PC-9 (cell line): ENCODE results near the gene MYBPC3. TPM values are rescaled to one million over a fixed set of nuclear protein-coding genes. Genes with fewer than 3 reads are reported as not detected.

Experiments
- BruUV-seq: library from RNA; stranded (reverse); fragments of 400-500 nt; replicated peaks from 2 replicates; lab custom pipeline; 2021; lab: Mats Ljungman, UMichigan
- CTCF ChIA-PET: fragments of 300-600 bp; sonication (Branson Sonifier 250); formaldehyde crosslinking; loops from one replicate; lab custom pipeline; 2022; ENCODE audit warnings: antibody characterized with exemption; lab: Charles Lee
- POLR2A ChIA-PET: fragments of 300-600 bp; sonication (Branson Sonifier 250); formaldehyde crosslinking; loops from one replicate; lab custom pipeline; 2022; ENCODE audit warnings: antibody characterized with exemption; ENCODE audit not compliant: unreplicated experiment; lab: Charles Lee
- DNase-seq, 2 experiments: peaks; one replicate each; pipeline versions ENCODE4 v3.0.0 to v3.0.0-alpha.2; 2015 to 2022; ENCODE audit warnings: mixed read lengths in 1 of 2
- H2AFZ ChIP-seq: fragments of 200-600 bp; sonication (generic); 2 replicates; pipeline ENCODE4 v1.8.1; 2017; ENCODE audit warnings: antibody characterized with exemption
- H3F3A ChIP-seq: fragments of 200-600 bp; sonication (generic); 2 replicates; pipeline ENCODE4 v1.8.1; 2017; ENCODE audit warnings: antibody characterized with exemption, mild to moderate bottlenecking, low read depth; ENCODE audit not compliant: insufficient read depth
- H3K27ac ChIP-seq: fragments of 200-600 bp; sonication (generic); 2 replicates; pipeline ENCODE4 v1.6.1; 2016; ENCODE audit warnings: mixed run types
- H3K27me3 ChIP-seq: fragments of 200-600 bp; sonication (generic); 2 replicates; pipeline ENCODE4 v1.6.1; 2016; ENCODE audit warnings: low read depth, mixed run types; ENCODE audit not compliant: insufficient read depth
- H3K36me3 ChIP-seq: fragments of 200-600 bp; sonication (generic); 2 replicates; pipeline ENCODE4 v1.6.1; 2016; ENCODE audit warnings: low read depth, mixed run types
- H3K4me1 ChIP-seq: fragments of 200-600 bp; sonication (generic); replicated peaks from 2 replicates; pipeline ENCODE4 v1.6.1; 2016; ENCODE audit warnings: mixed run types; ENCODE audit not compliant: insufficient read depth
- H3K4me2 ChIP-seq: fragments of 200-600 bp; sonication (generic); 2 replicates; pipeline ENCODE4 v1.6.1; 2017; ENCODE audit warnings: mixed run types
- H3K4me3 ChIP-seq: fragments of 200-600 bp; sonication (generic); 2 replicates; pipeline ENCODE4 v1.6.1; 2016; ENCODE audit warnings: mixed run types
- H3K79me2 ChIP-seq: fragments of 200-600 bp; sonication (generic); 2 replicates; pipeline ENCODE4 v1.6.1; 2017; ENCODE audit warnings: low read depth, mixed run types
- H3K9me2 ChIP-seq: fragments of 200-600 bp; sonication (generic); 2 replicates; pipeline ENCODE4 v1.8.1; 2017; ENCODE audit warnings: mild to moderate bottlenecking; ENCODE audit not compliant: insufficient read depth
- H3K9me3 ChIP-seq: fragments of 200-600 bp; sonication (generic); 2 replicates; pipeline ENCODE4 v1.8.1; 2016; ENCODE audit warnings: low read depth; ENCODE audit not compliant: insufficient read depth
- H4K20me1 ChIP-seq: fragments of 200-600 bp; sonication (generic); 2 replicates; pipeline ENCODE4 v1.8.1; 2017; ENCODE audit not compliant: insufficient read depth
- EZH2 ChIP-seq: fragments of 200-600 bp; sonication (generic); IDR thresholded peaks from 2 replicates; pipeline ENCODE4 v1.8.0; 2017; ENCODE audit warnings: antibody characterized with exemption, low read depth
- intact Hi-C: fragments of 100-400 bp; cut with micrococcal nuclease; formaldehyde crosslinking; loops from one replicate; pipeline ENCODE4 v1.10.0; 2022; ENCODE audit not compliant: unreplicated experiment
- total RNA-seq: library from RNA; stranded (reverse); gene quantifications from 2 replicates; pipeline ENCODE4 v1.2.3, GENCODE V29; 2021
- TF ChIP-seq, protein P1 (sequence below): fragments of 200-600 bp; sonication (generic); conservative IDR thresholded peaks from 2 replicates; pipeline ENCODE4 v1.6.1; 2017; ENCODE audit warnings: mixed run types, antibody characterized with exemption, mild to moderate bottlenecking, moderate library complexity

Gene MYBPC3
- total RNA-seq, 1 experiment from 2014 or later: not detected

DNA sequence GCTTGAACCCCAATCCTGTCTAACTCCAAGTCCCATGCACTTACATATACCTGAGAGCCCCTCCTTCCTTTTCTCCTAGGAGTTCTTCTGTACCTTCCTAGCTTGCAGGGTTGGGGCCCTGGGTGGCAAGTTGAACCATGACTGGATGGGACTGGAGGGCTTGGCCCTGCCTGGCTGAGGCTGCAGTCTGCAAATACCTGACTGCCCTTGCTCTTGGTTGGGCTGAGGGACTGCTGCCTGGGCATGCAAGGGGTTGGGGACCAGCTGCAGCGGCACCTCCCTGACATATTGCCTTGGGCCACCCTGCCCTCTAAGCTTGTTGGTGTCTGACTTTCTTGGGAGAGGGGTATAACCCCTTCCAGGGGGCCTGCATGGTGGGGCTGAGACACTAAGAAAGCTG, 46.0 kb upstream of the MYBPC3 start:
- no peaks in the 10 kb centered on the region for H3K9me3 ChIP-seq
- H3K9me2 ChIP-seq: no peaks in the 10 kb centered on the region
- H3K4me3 ChIP-seq: no peak overlapping the region
- intact Hi-C loops: no loop called here
- H3K4me1 ChIP-seq: no peaks in the 10 kb centered on the region
- no peaks in the 10 kb centered on the region for H3K27me3 ChIP-seq
- H3K79me2 ChIP-seq: no peaks in the 10 kb centered on the region
- no peaks in the 10 kb centered on the region for H4K20me1 ChIP-seq
- H3K4me2 ChIP-seq: no peak overlapping the region
- no peak for TF ChIP-seq EZH2
- TF ChIP-seq, protein P1, sequence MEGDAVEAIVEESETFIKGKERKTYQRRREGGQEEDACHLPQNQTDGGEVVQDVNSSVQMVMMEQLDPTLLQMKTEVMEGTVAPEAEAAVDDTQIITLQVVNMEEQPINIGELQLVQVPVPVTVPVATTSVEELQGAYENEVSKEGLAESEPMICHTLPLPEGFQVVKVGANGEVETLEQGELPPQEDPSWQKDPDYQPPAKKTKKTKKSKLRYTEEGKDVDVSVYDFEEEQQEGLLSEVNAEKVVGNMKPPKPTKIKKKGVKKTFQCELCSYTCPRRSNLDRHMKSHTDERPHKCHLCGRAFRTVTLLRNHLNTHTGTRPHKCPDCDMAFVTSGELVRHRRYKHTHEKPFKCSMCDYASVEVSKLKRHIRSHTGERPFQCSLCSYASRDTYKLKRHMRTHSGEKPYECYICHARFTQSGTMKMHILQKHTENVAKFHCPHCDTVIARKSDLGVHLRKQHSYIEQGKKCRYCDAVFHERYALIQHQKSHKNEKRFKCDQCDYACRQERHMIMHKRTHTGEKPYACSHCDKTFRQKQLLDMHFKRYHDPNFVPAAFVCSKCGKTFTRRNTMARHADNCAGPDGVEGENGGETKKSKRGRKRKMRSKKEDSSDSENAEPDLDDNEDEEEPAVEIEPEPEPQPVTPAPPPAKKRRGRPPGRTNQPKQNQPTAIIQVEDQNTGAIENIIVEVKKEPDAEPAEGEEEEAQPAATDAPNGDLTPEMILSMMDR: no peak
- H2AFZ ChIP-seq: no peak overlapping the region
- H3K27ac ChIP-seq: no peak overlapping the region
- POLR2A ChIA-PET: no interaction called here
- H3F3A ChIP-seq: peaks cover 11% of the 10 kb centered on the region
- no peaks in the 10 kb centered on the region for H3K36me3 ChIP-seq
- CTCF ChIA-PET: no interaction called here
- BruUV-seq: no TSS peak
- DNase-seq: no peak

DNA sequence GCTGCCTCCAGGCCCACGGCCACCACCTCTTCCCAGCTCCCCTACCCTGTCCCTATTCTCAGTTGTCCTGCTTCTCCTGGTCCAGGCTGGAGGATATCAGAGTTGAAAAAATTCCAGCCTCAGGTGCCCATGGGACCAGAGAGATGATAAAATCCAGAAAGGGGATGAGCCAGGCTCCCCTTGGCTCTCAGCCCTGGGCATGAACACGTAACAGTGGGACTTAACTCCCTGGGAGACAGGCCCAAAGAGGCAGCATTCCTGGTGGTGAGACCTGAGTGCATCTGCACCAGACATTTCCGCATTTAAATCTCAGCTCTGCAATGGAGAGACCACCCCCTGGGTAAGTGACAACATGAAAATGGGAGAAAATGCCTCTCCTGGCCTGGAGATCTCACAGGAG, 45.5 kb upstream of the MYBPC3 start:
- no peaks in the 10 kb centered on the region for H3K27me3 ChIP-seq
- DNase-seq: no peak
- H3K9me3 ChIP-seq: no peaks in the 10 kb centered on the region
- no peaks in the 10 kb centered on the region for H4K20me1 ChIP-seq
- no peak overlapping the region for H3K27ac ChIP-seq
- H3K36me3 ChIP-seq: no peaks in the 10 kb centered on the region
- ChIA-PET CTCF (no interaction called here), POLR2A (no interaction called here)
- H3K4me2 ChIP-seq: no peak overlapping the region
- TF ChIP-seq, protein P1: no peak
- no peak for TF ChIP-seq EZH2
- no peak overlapping the region for H3K4me3 ChIP-seq
- peaks cover 11% of the 10 kb centered on the region for H3F3A ChIP-seq
- no peaks in the 10 kb centered on the region for H3K4me1 ChIP-seq
- H2AFZ ChIP-seq: no peak overlapping the region
- no peaks in the 10 kb centered on the region for H3K9me2 ChIP-seq
- H3K79me2 ChIP-seq: no peaks in the 10 kb centered on the region
- no TSS peak for BruUV-seq
- intact Hi-C loops: no loop called here

DNA sequence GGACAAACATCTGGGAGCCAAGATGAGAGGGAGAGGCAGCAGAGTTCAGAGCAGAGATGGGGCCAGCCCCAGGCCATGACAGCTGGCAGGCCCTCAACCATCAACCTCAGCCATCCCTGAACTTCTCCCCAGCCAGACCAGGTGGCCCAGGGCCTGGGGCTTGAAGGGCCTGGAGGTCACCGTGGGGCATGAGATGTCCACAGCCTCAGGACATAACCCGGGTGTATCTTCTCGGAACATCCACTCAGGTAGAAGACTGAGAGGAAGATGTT, 43.5 kb upstream of the MYBPC3 start:
- Histone ChIP-seq H3K36me3 (no peaks in the 10 kb centered on the region), H3K27ac (no peak overlapping the region), H3K9me2 (no peaks in the 10 kb centered on the region), H4K20me1 (no peaks in the 10 kb centered on the region), H3F3A (peaks cover 6% of the 10 kb centered on the region; the same call in 1 of the 2 replicates), H3K4me3 (no peak overlapping the region), H2AFZ (no peak overlapping the region), H3K79me2 (no peaks in the 10 kb centered on the region), H3K27me3 (no peaks in the 10 kb centered on the region), H3K9me3 (no peaks in the 10 kb centered on the region), H3K4me2 (no peak overlapping the region), H3K4me1 (no peaks in the 10 kb centered on the region)
- no peak for DNase-seq
- no TSS peak for BruUV-seq
- TF ChIP-seq, protein P1: no peak
- TF ChIP-seq EZH2: no peak
- CTCF ChIA-PET: no interaction called here
- intact Hi-C loops: no loop called here
- POLR2A ChIA-PET: no interaction called here
